ENCODE data around the gene ADAMTSL4.

- TF ChIP-seq POLR2AphosphoS5 (IDR thresholded peaks at IDR 0.05; ENCODE audit: insufficient read depth in 1 of 2, low read depth in 1 of 2) (no peak), CTCF (IDR thresholded peaks at IDR 0.05) (no peak), POLR2A (IDR thresholded peaks at IDR 0.05) (no peak)
These were observed 40.2 kb upstream of the ADAMTSL4 start for GRCh38 chr1:150508982-150509381.

Data from vagina (tissue), 2 donors.